ENCODE data around the gene ANKMY1. TPM values are rescaled to one million over a fixed set of nuclear protein-coding genes. Genes with fewer than 3 reads are reported as not detected.
A peak's percentile ranks its signal among the peaks of the same experiment; 100 is the strongest.

Gene ANKMY1
- total and polyA plus RNA-seq, 5 donors from 2014 or later, result 3.8 to 37.2 (median 9.6) TPM

GRCh38 chr2:240438810-240439697 is 118.7 kb downstream of the ANKMY1 start:
- no peak overlapping the region for H3K27ac Mint-ChIP-seq
- peaks cover 0 to 1% (median 0%) of the 10 kb centered on the region in 7 donors for H3K9me3 Mint-ChIP-seq
- Histone ChIP-seq H3K27ac (ENCODE audit: insufficient read depth, low read length, poor library complexity, severe bottlenecking) (no peak overlapping the region), H3K9me3 (ENCODE audit: control insufficient read depth in 2 of 2, low read length in 2 of 2) (no peaks in the 10 kb centered on the region), H3K27me3 (ENCODE audit: control insufficient read depth, insufficient read depth, low read length) (peaks cover 9% of the 10 kb centered on the region), H3K36me3 (ENCODE audit: control insufficient read depth, insufficient read depth, low read length) (no peaks in the 10 kb centered on the region), H3K4me1 (ENCODE audit: control insufficient read depth, insufficient read depth, low read length, poor library complexity, severe bottlenecking) (peaks cover 20% of the 10 kb centered on the region), H3K4me3 (ENCODE audit: low read depth, low read length) (no peak overlapping the region)
- ATAC-seq (ENCODE audit: low read depth in 2 of 2) (no peak), DNase-seq (no peak)
- no peaks in the 10 kb centered on the region for H3K36me3 Mint-ChIP-seq
- H3K27me3 Mint-ChIP-seq, result peaks cover 12% of the 10 kb centered on the region
- H3K4me3 Mint-ChIP-seq, result peak overlapping the region in 1 of 4 donors; percentile 16
- peaks cover 0 to 13% (median 1%) of the 10 kb centered on the region in 4 donors for H3K4me1 Mint-ChIP-seq

GRCh38 chr2:240437861-240438809 is 119.7 kb downstream of the ANKMY1 start:
- Histone ChIP-seq H3K27ac (ENCODE audit: insufficient read depth, low read length, poor library complexity, severe bottlenecking) (no peak overlapping the region), H3K4me1 (ENCODE audit: control insufficient read depth, insufficient read depth, low read length, poor library complexity, severe bottlenecking) (peaks cover 20% of the 10 kb centered on the region), H3K9me3 (ENCODE audit: control insufficient read depth in 2 of 2, low read length in 2 of 2) (no peaks in the 10 kb centered on the region), H3K4me3 (ENCODE audit: low read depth, low read length) (no peak overlapping the region), H3K36me3 (ENCODE audit: control insufficient read depth, insufficient read depth, low read length) (no peaks in the 10 kb centered on the region), H3K27me3 (ENCODE audit: control insufficient read depth, insufficient read depth, low read length) (peaks cover 9% of the 10 kb centered on the region)
- Mint-ChIP-seq H3K4me3 (peak overlapping the region in 3 of 4 donors; percentile 11 to 66 (median 46)), H3K27me3 (peaks cover 14% of the 10 kb centered on the region), H3K4me1 (peaks cover 0 to 13% (median 1%) of the 10 kb centered on the region in 4 donors), H3K9me3 (peaks cover 0 to 1% (median 0%) of the 10 kb centered on the region in 7 donors), H3K36me3 (no peaks in the 10 kb centered on the region), H3K27ac (peak overlapping the region in 1 of 3 donors; percentile 38)
- DNase-seq, result peak; percentile 33 to 59 (median 50)
- ATAC-seq (ENCODE audit: low read depth in 2 of 2), result peak; percentile 26 to 27

- peaks cover 0 to 13% (median 1%) of the 10 kb centered on the region in 4 donors for H3K4me1 Mint-ChIP-seq
- H3K36me3 Mint-ChIP-seq, result no peaks in the 10 kb centered on the region
- H3K27me3 ChIP-seq (ENCODE audit: control insufficient read depth, insufficient read depth, low read length), result peaks cover 9% of the 10 kb centered on the region
- H3K9me3 Mint-ChIP-seq, result peaks cover 0 to 1% (median 0%) of the 10 kb centered on the region in 7 donors
- no peak overlapping the region for H3K27ac ChIP-seq (ENCODE audit: insufficient read depth, low read length, poor library complexity, severe bottlenecking)
- ATAC-seq (ENCODE audit: low read depth in 2 of 2) (no peak), DNase-seq (no peak)
- peaks cover 17% of the 10 kb centered on the region for H3K27me3 Mint-ChIP-seq
- peaks cover 20% of the 10 kb centered on the region for H3K4me1 ChIP-seq (ENCODE audit: control insufficient read depth, insufficient read depth, low read length, poor library complexity, severe bottlenecking)
- no peak overlapping the region for H3K4me3 ChIP-seq (ENCODE audit: low read depth, low read length)
- no peaks in the 10 kb centered on the region for H3K9me3 ChIP-seq (ENCODE audit: control insufficient read depth in 2 of 2, low read length in 2 of 2)
- H3K4me3 Mint-ChIP-seq, result peak overlapping the region in 2 of 4 donors; percentile 11 to 66
- no peak overlapping the region for H3K27ac Mint-ChIP-seq
- H3K36me3 ChIP-seq (ENCODE audit: control insufficient read depth, insufficient read depth, low read length), result no peaks in the 10 kb centered on the region
Observed at GRCh38 chr2:240437551-240437860, 120.3 kb downstream of the ANKMY1 start.

GRCh38 chr2:240436683-240437550 is 120.9 kb downstream of the ANKMY1 start:
- ATAC-seq (ENCODE audit: low read depth in 2 of 2), result no peak
- peak overlapping the region in 3 of 4 donors; percentile 66 to 75 (median 73) for H3K4me3 Mint-ChIP-seq
- no peaks in the 10 kb centered on the region for H3K36me3 Mint-ChIP-seq
- Histone ChIP-seq H3K4me3 (ENCODE audit: low read depth, low read length) (no peak overlapping the region), H3K4me1 (ENCODE audit: control insufficient read depth, insufficient read depth, low read length, poor library complexity, severe bottlenecking) (peaks cover 20% of the 10 kb centered on the region), H3K9me3 (ENCODE audit: control insufficient read depth in 2 of 2, low read length in 2 of 2) (no peaks in the 10 kb centered on the region), H3K27me3 (ENCODE audit: control insufficient read depth, insufficient read depth, low read length) (peaks cover 9% of the 10 kb centered on the region), H3K36me3 (ENCODE audit: control insufficient read depth, insufficient read depth, low read length) (no peaks in the 10 kb centered on the region), H3K27ac (ENCODE audit: insufficient read depth, low read length, poor library complexity, severe bottlenecking) (no peak overlapping the region)
- H3K27ac Mint-ChIP-seq, result no peak overlapping the region
- peaks cover 0 to 13% (median 1%) of the 10 kb centered on the region in 4 donors for H3K4me1 Mint-ChIP-seq
- no peak for DNase-seq
- H3K9me3 Mint-ChIP-seq, result peaks cover 0 to 1% (median 0%) of the 10 kb centered on the region in 7 donors
- H3K27me3 Mint-ChIP-seq, result peaks cover 17% of the 10 kb centered on the region

- H3K36me3 Mint-ChIP-seq, result no peaks in the 10 kb centered on the region
- ATAC-seq (ENCODE audit: low read depth in 2 of 2) (no peak), DNase-seq (peak in 1 of 3 donors; percentile 15)
- peaks cover 20% of the 10 kb centered on the region for H3K4me1 ChIP-seq (ENCODE audit: control insufficient read depth, insufficient read depth, low read length, poor library complexity, severe bottlenecking)
- peaks cover 9% of the 10 kb centered on the region for H3K27me3 ChIP-seq (ENCODE audit: control insufficient read depth, insufficient read depth, low read length)
- H3K36me3 ChIP-seq (ENCODE audit: control insufficient read depth, insufficient read depth, low read length), result no peaks in the 10 kb centered on the region
- no peak overlapping the region for H3K4me3 ChIP-seq (ENCODE audit: low read depth, low read length)
- H3K9me3 Mint-ChIP-seq, result peaks cover 0 to 1% (median 0%) of the 10 kb centered on the region in 7 donors
- H3K4me3 Mint-ChIP-seq, result peak overlapping the region in 2 of 4 donors; percentile 66 to 73
- H3K27ac Mint-ChIP-seq, result no peak overlapping the region
- H3K9me3 ChIP-seq (ENCODE audit: control insufficient read depth in 2 of 2, low read length in 2 of 2), result no peaks in the 10 kb centered on the region
- peaks cover 0 to 13% (median 1%) of the 10 kb centered on the region in 4 donors for H3K4me1 Mint-ChIP-seq
- no peak overlapping the region for H3K27ac ChIP-seq (ENCODE audit: insufficient read depth, low read length, poor library complexity, severe bottlenecking)
- H3K27me3 Mint-ChIP-seq, result peaks cover 17% of the 10 kb centered on the region
Observed at GRCh38 chr2:240435948-240436682, 121.7 kb downstream of the ANKMY1 start.

GRCh38 chr2:240435457-240435947 is 122.3 kb downstream of the ANKMY1 start, which contains the start of gene GPC1:
Gene GPC1 (plus strand): TSS chr2:240435663. CDS start chr2:240435919, 256 bp downstream.
- H3K9me3 Mint-ChIP-seq, result peaks cover 0 to 2% (median 0%) of the 10 kb centered on the region in 7 donors
- peaks cover 0 to 13% (median 1%) of the 10 kb centered on the region in 4 donors for H3K4me1 Mint-ChIP-seq
- peaks cover 17% of the 10 kb centered on the region for H3K27me3 Mint-ChIP-seq
- no peaks in the 10 kb centered on the region for H3K36me3 Mint-ChIP-seq
- Histone ChIP-seq H3K36me3 (ENCODE audit: control insufficient read depth, insufficient read depth, low read length) (no peaks in the 10 kb centered on the region), H3K4me3 (ENCODE audit: low read depth, low read length) (no peak within 1 kb of the TSS), H3K9me3 (ENCODE audit: control insufficient read depth in 2 of 2, low read length in 2 of 2) (no peaks in the 10 kb centered on the region), H3K27me3 (ENCODE audit: control insufficient read depth, insufficient read depth, low read length) (peaks cover 9% of the 10 kb centered on the region), H3K27ac (ENCODE audit: insufficient read depth, low read length, poor library complexity, severe bottlenecking) (no peak within 1 kb of the TSS), H3K4me1 (ENCODE audit: control insufficient read depth, insufficient read depth, low read length, poor library complexity, severe bottlenecking) (peaks cover 20% of the 10 kb centered on the region)
- peak within 1 kb of the TSS in 1 of 3 donors; percentile 36 for H3K27ac Mint-ChIP-seq
- peak; percentile 47 to 61 for ATAC-seq (ENCODE audit: low read depth in 2 of 2)
- H3K4me3 Mint-ChIP-seq, result peak within 1 kb of the TSS; percentile 86 to 89 (median 88)
- peak in 2 of 3 donors; percentile 46 to 51 for DNase-seq

All from CD4-positive, CD25-positive, alpha-beta regulatory T cell (primary cell).